GM19328 (cell line): ENCODE data around the gene SS18L1.

Experiments used
- ATAC-seq: cut with Tn5 transposase; IDR thresholded peaks from one replicate; pipeline ENCODE4 v1.9.1; 2021; ENCODE audit warnings: mild to moderate bottlenecking, moderate library complexity; ENCODE audit not compliant: unreplicated experiment

SS18L1 gene

DNA sequence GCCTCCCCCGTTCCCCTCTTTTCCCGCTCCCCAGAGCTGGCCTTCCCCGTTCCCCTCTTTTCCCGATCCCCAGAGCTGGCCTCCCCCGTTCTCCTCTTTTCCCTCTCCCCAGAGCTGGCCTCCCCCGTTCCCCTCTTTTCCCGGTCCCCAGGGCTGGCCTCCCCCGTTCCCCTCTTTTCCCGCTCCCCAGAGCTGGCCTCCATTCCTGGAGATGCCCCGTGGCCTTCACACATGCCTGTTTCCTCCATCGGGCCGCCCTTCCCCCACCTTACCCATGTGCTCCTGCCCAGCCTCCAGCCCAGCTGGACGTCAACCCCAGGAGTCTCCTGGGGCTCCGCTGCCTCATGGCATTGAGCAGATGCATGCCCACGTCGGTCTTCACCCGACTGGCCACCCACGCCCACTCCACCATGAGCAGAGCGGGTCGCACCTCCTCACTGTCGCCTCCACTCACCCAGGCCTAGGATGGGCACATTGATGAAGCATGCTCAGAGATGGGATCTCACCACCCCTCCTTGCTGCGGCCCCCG, 8.3 kb downstream of the SS18L1 start:
- no peak for ATAC-seq

DNA sequence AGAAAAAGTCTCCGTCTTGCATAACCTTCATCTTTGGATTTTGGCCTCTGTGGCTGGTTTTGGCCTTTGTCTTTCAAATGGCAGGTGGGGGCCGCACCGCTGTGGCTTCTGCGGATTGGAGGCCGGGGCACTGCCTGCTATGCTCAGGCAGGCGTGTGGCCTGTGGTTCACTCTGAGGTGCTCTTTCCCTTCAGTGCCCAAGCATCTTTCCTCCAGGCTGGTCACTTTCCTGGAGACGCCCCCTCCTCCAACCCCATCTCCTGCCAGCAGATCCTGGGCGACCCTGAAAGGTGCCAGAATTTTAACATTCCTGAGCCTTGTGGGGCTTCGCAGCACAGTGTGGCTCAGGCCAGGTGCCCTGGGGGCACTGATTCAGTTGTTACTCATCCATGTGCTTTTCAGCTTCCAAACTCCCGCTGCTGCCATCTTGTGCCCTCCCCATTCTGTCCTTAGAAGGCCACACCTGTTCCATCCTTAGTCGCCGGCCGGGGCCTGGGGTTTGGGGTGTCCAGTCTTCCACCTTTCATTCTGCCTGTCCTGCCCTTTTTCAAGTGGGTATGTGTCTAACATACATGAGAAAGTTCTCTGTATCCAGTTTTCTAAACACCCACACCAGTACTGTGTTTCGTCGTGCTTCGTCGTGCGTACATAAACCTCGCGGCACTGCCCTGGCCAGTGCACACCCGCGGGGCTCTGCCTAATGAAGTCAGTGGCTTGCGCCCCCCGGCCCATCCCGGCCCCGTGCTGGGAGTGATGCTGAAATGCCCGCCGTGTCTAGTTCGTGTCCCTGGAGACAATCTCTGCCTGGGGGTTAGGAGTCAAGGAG, 12.1 kb downstream of the SS18L1 start:
- no peak for ATAC-seq

DNA sequence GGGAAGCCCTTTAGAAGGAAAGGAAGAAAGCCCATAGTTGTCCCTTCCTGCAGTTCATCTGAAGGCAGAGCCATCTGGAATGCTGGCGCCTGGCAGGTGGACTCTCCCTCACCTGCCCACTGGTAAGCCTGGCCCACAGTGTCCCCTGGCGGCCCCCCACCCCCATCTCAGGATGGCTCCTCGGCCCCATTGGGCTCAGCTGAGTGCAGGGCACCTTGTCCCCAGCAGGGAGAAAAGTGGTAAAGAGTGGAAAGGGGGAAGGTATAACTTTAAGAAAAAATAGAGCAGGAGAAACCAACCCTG, 12.6 kb downstream of the SS18L1 start:
- no peak for ATAC-seq

DNA sequence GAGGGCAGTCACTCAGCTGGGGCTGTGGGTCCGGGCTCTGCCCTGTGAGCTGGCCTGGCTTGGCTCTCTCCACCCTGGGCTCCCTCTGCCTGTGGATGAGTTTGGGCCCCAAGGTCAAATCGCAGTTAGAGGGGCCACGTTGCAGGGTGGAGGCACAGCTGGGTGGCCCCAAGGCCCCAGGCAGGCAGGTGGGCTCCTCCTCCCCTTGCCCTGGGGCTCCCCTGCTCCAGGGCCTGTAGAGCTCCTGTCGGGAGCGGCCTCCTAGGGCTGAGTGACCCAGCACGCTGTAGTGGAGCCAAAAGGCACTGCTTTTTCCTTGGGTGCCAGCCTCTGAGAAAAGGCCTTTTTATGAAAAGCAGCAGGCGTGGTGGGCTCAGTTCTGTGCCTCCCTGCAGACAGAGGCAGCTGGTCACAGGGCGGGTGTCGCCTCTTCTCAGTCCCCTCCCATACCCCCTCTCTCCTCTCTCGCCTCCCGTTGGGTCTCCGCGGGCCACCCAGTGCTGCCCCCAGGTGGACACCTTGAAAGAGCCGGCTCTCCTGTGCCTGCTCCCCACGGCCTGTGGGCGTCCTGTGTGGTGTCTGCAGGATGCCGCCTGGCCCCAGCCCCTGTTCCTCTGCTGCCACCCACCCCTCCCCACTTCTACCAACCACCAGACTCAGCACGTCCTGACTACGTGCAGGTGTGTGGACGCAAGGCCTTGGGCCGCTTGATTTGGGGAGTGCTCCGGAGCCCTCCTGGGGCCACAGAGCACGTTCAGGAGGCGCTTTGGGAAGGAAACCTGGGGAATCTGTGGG, 13.2 kb downstream of the SS18L1 start:
- no peak for ATAC-seq

DNA sequence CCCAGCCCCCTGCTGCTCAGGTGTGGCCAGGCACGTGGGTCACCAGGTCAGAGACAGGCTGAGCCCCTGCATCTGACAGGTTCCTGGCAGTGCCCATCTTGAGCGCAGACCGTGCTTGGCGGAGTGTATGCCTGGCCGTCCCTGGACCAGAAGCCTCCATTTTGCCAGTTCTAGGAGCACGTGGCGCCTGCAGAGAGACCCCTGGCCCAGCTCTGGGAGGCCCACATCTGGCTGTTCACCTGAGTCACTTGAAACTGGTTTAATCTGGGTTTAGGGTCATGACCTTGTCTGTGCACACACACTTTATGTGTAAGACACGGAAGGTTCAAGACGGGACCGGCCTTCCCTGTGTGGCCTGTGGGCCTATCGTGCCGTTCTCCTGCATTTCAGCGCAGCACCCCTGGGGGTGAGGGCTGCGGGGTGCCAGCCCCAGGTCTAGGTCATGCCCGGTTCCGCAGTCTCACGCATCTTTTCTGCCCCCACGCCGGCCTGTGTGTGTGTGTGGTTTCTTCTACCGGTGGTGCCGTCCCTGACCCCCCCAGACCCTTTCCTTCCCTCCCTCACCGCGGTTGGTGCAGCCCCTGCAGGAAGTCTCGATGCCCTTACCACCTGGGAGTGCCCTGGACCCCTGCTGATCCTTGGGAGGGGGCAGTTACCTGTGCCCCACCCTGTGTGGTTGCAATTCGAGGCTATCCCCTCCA, 14.0 kb downstream of the SS18L1 start:
- ATAC-seq, result no peak

DNA sequence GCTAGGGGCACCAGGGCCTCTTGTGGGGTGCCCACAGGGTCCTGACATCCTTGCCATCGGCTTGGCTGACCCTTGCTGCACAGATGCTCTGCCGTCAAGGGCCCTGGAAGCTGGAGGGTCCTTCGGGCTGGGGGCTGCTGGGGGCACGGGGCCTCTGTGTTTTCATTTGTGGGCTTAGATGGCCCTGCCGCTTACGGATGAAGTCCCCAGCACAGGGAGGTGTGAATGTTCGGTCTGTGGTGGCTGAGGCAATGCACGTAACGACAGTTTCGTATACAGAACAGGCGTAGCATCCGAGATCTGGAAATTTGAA, 14.5 kb downstream of the SS18L1 start:
- no peak for ATAC-seq

DNA sequence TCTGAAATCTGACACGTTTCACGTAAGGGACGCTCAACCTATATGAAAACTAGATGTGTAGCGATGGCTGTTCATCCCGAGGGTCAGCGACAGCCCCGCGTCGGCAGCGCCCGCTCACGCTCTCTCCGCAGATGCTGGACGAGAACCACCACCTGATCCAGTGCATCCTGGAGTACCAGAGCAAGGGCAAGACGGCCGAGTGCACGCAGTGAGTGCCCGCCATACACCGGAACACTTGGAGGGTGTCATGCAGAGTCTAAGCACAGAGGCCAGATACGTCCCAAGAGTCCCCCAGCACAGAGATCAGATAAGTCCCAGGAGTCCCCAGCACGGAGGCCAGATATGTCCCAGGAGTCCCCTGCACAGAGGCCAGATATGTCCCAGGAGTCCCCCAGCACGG, 15.0 kb downstream of the SS18L1 start:
- no peak for ATAC-seq

DNA sequence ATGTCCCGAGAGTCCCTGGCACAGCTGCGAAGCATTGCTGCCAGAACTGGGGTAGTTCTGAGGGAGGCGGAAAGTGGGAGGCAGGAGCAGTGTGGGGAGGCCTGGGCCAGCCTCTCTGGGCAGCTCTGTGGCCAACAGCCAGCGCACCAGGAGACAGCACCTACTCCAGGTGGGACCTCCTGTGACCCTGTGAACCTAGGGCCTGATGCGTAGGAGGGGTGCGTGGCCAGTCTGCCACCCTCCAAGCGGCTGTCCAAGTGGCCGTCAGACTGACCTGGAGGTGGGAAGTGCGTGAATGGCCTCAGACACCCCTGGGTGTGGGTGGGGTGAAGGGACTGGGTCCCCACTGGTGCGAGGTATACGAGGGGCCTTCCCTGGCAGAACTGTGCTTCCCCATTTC, 15.5 kb downstream of the SS18L1 start:
- ATAC-seq, result no peak

DNA sequence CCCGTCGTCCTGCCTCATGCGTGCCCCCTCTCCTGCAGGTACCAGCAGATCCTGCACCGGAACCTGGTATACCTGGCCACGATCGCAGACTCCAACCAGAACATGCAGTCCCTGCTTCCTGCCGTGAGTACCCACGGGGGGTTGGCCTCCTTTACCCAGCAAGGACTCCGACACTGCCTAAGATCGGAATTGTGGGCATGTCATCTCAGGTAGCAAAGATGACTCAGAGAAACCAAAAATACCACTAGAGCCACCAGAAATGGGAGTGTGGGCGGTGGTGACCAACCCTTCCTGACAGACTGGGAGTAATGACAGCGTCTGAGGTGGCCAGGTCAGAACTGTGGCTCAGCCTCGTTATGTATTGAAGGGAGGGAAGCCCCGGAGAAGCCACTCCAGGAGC, 16.3 kb downstream of the SS18L1 start:
- ATAC-seq, result no peak

DNA sequence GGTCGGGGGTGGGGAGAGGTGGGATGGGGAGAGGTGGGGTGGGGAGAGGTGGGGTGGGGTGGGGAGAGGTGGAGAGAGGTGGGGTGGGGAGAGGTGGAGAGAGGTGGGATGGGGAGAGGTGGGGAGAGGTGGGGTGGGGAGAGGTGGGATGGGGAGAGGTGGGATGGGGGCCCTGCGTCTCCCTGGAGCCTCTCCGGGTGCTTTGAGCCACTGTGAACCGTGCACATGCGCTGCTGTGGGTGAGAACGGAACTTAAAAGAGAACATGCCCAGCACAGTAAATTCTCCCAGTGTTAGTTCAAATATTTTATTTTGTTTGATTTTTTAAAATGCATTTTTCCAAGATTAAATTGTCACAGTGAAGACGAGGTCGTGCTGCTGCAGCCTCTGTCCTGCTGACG, 16.7 kb downstream of the SS18L1 start:
- no peak for ATAC-seq

DNA sequence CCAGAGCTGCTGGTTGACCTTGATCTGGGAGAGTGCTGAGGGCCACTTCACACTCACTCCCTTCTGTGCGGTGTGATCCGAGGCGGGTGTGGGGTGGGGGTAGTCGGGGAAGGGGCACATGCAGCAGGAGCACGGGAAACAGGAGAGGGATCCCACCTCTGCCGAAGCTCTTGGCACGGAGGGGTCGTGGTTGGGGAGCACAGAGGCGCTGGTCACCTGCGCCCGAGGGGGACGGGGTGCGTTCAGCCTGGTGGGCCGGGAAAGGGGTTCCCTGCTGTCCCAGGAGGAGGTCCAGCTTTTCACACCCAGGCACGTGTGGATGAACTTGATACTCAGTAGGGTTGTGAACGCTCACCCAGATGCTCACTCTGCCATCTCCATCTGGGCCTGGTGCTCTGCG, 17.3 kb downstream of the SS18L1 start:
- no peak for ATAC-seq

DNA sequence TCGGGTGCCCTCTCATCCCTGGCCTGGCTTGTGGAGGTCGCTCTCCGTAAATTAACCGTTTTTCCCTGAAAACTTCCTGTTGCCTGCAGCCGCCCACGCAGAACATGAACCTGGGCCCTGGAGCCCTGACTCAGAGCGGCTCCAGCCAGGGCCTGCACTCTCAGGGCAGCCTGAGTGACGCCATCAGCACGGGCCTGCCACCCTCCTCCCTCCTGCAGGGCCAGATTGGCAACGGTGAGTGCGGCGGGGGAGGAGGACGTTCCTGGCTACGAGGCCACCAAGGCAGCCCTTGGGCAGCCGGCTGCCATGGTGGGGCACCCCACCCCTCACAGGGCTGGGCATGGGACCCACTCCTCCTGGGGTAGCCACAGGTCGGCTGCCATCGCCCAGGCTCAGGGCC, 17.8 kb downstream of the SS18L1 start:
- ATAC-seq, result no peak

DNA sequence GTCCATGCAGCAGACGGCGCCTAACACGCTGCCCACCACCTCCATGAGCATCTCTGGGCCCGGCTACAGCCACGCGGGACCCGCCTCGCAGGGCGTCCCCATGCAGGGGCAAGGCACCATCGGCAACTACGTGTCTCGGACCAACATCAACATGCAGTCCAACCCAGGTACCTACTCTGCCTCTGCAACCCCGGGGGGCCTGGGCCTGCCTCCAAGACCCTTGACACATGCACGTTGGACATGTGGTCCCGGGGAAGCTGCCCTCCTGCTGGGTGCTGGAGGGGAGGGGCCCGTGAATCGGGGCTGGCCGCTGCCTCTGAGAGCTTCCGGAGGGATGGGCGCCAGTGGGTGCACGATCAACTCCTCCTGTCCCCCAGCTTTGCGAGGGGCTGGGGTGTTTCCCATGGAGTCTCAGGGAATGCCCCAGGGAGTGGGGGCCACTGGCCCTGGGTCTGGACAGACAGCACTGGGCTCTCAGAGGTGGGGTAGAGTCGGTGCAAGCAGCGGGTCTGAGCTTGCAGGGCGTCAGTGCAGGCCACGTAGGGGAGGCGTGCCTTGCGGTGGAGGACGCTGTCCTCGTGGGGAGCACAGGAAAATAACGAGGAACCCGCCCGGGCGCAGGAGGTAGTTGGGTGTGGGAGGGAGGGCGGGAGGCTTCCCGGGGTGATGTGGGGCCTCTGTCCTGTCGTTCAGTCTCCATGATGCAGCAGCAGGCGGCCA, 19.4 kb downstream of the SS18L1 start:
- no peak for ATAC-seq

DNA sequence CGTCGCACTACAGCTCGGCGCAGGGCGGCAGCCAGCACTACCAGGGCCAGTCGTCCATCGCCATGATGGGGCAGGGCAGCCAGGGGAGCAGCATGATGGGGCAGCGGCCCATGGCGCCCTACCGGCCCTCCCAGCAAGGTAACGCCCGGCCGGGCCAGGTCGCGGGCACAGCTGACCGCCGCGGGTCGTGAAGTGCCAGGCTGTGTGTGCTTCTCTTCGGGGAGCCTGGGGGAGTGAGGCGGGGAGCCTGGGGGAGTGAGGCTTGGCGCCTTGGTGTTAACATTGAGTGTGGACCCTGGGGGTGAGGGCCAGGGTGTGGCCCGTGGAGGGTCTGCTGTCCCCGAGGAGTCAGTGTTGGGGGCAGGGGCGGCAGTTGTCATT, 19.9 kb downstream of the SS18L1 start:
- ATAC-seq, result no peak

DNA sequence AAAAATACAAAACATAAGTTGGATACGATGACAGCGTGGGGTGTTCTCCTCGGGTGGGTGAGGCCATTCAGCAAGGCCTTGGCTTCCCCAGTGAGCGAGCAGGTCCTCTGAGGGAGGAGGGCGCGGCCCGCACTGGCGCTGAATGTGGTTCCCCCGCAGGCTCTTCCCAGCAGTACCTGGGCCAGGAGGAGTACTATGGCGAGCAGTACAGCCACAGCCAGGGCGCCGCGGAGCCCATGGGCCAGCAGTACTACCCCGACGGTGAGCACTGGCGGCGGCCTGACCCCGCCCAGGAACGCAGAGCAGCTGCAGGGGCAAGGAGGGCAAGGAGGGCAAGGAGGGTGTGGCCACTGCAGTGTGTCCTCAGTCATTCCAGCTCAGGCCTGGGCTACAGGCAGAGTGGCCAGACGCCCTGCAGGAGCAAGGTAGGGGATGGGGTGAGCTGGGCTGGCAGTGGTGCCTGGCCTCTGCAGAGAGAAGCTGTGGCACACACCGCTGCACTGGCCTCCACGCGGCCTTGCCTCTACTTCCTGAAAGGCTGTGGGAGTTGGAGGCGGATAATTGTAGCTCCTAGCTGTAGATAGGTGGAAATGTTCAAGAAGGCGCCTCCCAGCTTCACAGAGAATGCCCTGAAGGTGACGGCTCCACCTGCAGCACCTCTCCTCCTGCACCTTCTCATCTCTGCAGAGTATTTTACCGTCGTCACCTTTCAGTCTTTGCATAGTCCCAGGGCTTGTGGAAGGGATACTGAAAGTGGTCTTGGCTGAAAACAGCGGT, 20.6 kb downstream of the SS18L1 start:
- ATAC-seq, result no peak

DNA sequence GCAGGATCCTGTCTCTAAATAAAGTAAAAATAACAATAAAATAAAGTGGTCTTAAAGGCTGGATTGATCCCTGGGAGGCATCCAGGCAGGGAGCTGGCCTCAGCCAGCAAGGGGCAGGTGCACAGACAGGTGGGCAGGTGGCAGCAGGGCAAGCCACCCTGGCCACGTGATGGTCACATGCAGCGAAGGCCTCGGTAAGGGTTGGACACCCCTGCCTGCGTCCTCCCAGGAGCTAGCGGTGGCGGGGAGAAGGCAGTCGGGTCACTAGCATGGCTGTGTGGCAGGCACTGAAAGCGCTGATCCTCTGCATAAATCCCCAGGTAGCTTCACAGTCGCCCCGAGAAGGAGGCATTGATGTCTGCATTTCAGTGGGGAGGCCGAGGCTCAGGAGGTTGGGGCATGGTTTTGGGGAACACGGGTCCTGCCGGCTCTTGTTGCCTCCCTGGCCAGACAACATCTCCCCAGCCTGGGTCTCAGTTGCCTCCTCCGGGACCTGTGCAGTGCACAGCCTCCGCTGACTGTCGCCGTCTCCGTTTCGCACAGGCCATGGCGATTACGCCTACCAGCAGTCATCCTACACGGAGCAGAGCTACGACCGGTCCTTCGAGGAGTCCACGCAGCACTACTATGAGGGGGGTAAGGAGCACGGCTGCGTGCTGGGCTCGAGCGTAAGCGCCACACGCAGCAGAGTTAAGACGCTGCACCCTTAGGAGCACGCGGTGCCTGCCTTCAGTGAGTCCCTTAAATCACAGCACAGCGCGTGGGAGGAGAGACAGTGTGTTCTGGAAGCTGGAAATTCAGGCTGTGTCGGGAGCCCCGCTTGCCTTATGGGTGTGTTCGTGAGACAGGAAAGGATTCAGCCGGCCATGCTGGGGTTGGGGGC, 21.6 kb downstream of the SS18L1 start:
- ATAC-seq, result no peak

DNA sequence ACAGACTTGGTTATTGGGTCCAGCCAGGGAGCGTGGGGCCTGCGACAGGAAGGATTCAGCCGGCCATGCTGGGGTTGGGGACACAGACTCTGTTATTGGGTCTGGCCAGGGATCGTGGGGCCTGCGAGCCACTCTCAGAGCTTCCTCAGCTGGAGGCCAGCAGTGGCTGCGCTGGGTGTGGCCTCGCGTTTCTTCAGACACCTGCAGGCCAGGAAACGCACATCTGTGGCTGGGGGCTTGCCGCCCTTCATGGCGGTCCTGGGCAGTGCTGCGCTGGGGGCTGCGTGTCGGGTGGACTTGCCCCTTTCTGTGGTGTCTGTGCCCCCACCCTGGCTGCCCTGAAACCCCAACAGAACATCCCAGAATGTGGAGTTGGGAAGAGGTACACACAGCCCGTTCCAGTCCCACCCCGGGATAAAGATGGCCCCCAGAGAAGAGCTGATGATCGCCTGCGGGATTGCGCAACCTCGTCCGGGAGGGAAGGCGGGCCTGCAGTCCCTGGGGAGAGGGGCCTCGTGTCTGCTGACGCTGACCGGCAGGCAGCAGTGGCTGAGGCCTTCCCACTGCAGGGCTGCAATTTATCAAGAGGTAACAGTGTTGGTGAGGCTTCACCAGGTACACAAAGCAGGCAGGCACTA, 22.3 kb downstream of the SS18L1 start:
- no peak for ATAC-seq

DNA sequence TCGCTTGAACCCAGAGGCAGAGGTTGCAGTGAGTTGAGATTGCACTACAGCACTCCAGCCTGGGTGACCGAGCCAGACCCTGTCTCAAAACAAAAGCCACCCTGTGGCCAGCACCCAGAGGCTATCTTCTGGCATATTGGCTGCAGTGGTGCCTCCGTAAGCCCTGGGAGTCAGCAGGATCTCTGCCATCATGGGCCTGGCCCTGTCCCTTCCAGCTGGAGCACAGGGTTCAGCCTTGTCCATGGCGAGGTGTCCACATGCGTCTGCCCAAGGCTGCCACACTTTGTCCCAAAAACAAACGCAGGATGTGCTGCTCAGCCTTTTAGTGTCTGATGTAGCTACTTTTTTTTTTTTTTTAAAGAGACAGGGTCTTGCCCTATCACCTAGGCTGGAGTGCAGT, 23.9 kb downstream of the SS18L1 start:
- no peak for ATAC-seq

DNA sequence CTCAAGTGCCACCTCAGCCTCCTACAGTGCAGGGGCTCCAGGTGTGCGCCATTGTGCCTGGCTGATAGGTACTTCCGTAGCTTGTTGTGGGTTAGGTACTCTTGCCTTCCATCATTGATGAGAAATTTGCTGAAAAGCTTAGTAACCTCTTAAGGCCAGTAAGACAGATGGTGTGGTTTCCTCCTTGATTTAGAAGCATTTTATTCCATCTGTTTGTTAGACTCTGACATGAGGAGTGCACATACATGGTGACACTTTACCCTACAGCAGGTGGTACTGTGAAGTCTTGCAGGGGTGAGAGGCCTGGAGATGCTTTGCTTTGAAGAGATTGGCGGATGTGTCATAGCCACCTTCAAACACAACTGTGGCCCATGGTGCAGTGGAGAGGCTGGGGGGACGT, 24.5 kb downstream of the SS18L1 start:
- no peak for ATAC-seq
